RPMI7951 (cell line): ENCODE data around the gene CCDC78. TPM values are rescaled to one million over a fixed set of nuclear protein-coding genes. Genes with fewer than 3 reads are reported as not detected.
A peak's percentile ranks its signal among the peaks of the same experiment; 100 is the strongest.
"Not testable (repeated sequence)": the region's sequence is repeated elsewhere in the genome, so short reads cannot be mapped to it uniquely, and the experiment has no call there.

Source experiments
- DNase-seq: peaks from one replicate; pipeline ENCODE4 v3.0.0-alpha.2; 2012; ENCODE audit warnings: low read depth
- total RNA-seq: library from RNA; depleted of rRNA; stranded (reverse); fragments of >200 nt; shearing (Covaris generic); gene quantifications from 2 replicates; pipeline ENCODE4 v1.2.3, GENCODE V29; 2014

CCDC78 gene
- total RNA-seq, 1 experiment from 2014 or later: 0.12 TPM

GRCh38 chr16:761625-762513, 35.6 kb upstream of the CCDC78 start:
- DNase-seq: no peak

DNA sequence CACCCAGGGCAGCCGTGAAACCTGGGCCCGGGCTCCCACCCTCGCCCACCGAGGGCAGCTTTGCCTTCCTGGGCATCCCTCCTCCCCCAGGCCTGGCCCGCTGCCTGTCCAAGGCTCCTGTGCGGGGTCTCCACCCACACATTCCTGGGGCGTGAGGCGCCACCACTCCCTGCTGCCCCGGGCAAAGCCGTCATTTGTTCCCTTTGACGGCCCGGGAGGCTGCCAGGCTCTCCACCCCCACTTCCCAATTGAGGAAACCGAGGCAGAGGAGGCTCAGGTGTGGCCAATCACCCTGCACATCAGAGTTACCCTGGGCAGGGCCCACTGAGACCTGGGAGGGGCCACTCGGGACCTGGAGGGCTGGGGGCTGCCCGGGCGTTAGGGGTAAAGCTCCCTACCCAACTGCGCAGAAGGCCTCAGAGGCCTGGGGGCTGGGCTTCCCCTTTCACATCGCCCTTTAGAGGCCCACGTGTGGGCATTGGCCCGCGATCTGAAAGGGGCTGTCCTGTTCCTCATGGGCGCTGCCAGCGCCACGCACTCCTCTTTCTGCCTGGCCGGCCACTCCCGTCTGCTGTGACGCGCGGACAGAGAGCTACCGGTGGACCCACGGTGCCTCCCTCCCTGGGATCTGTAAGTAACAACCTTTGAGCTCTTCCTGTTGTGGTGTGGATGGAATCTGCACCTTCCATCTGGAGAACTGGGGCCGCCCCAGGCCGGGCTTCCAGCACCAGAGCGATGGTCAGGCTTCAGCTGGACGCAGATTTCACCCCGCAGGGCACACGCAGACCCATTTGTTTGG, 34.5 kb upstream of the CCDC78 start, which contains the start of gene MSLN:
MSLN (plus strand) TSS at position 190 of the 799 bp plus-strand sequence. CDS start 1,947 bp downstream, outside the sequence.
- no peak for DNase-seq

- no peak for DNase-seq
Observed at GRCh38 chr16:760065-760464, 33.8 kb upstream of the CCDC78 start.

DNA sequence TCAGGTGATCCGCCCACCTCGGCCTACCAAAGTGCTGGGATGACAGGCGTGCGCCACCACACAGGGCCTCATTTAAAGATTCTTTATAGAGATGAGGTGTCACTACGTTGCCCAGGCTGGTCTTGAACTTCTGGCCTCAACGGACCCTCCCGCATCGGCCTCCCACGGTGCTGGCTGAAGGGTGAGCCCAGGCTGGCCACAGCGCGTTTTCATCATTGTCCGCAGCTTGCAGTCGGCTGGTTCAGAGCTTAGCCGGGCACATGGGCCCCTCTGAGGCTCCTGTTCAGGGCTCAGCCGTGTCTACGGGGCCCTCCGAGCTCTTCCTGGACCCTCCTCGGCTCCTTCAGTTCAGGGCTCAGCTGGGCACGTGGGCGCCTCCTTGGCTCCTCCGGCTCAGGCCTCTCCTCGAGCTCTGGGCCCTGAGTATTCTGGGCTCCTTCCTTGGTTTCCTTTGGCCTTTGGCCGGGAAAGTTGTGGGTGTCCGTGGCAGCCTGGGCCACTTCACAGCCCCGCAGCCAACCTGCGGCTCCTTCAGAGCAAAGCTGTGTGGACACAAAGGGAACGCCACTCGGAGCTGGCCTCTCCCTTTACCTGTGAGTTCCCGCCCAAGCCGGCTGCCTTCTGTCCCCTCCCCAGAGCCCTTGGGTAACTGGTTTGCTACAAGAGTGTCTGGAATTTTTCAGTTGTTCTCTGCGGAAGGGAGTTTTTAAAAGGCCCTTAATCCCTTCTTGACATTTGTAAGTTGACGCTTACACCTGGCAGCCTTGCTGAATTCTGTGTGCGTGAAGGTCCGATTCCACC, 33.1 kb upstream of the CCDC78 start:
- DNase-seq: no peak

GRCh38 chr16:756428-756827, 30.2 kb upstream of the CCDC78 start:
- DNase-seq: no peak

GRCh38 chr16:754656-755055, 28.4 kb upstream of the CCDC78 start:
- DNase-seq: no peak

DNA sequence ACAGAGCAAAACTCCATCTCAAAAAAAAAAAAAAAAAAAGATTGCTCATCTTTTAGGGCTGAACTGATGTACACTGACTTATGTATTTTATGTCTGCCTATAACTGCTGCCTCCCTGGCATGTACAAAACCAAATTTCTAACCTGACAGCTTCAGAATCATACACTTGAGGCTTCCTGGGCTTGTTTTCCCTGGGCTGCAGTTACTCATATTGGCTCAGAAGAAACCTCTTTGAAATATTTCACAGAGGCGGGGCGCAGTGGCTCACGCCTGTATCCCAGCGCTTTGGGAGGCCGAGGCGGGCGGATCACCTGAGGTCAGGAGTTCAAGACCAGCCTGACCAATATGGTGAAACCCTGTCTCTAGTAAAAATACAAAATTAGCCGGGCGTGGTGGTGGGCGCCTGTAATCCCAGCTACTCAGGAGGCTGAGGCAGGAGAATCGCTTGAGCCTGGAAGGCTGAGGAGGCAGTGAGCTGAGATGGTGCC, 27.9 kb upstream of the CCDC78 start:
- not testable (repeated sequence) for DNase-seq

DNA sequence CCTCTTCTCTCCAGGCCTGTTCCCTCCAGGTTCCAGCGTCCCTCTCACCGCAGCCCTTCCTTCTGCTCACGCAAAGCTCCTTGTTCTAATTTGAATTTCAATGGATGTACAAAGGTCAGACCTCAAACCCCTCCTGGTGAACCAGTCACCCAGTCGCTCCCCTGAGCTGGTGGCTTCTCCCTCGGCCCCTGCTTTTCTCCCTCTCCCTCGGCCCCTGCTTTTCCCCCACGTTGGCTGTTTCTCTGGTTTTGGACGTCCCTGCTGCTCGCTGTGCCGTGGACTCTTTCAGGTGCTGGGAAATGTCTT, 25.7 kb upstream of the CCDC78 start:
- DNase-seq: no peak

GRCh38 chr16:751152-752006, 25.1 kb upstream of the CCDC78 start:
- no peak for DNase-seq

DNA sequence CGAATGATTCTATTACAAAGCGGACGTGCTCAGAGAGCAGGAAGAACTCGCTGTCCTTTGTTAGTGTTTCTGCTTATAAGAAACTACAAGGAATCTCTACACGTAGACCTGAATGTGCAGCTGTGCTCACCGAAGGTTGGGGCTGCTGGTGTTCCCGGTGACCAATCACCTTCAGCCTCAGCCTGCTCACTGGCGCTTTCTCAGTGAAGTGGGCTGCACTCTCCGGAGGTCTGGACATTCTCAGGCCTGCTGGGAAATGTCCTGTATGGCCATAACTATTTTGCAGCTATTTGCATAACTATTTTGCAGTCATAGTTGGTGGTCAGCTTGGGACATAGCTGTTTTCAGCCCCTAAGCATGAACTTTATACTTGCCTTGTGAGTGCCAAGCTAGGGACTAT, 24.2 kb upstream of the CCDC78 start:
- no peak for DNase-seq

DNA sequence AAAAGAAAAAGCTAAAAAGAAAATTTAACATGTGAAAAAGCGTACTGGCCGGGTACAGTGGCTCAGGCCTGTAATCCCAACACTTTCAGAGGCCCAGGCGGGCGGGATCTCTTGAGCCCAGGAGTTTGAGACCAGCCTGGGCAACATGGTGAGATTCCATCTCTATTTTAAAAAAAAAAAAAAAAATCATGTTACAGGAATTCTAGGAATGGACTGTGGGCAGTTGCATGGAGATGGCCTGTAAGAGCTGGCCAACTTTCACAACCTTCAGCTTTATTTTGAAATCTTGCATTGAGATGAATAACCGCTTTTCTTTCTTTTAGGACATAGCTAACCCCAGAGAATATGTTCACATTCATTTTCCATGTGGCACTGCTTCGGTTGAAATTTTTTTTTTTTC, 22.8 kb upstream of the CCDC78 start:
- DNase-seq: no peak

DNA sequence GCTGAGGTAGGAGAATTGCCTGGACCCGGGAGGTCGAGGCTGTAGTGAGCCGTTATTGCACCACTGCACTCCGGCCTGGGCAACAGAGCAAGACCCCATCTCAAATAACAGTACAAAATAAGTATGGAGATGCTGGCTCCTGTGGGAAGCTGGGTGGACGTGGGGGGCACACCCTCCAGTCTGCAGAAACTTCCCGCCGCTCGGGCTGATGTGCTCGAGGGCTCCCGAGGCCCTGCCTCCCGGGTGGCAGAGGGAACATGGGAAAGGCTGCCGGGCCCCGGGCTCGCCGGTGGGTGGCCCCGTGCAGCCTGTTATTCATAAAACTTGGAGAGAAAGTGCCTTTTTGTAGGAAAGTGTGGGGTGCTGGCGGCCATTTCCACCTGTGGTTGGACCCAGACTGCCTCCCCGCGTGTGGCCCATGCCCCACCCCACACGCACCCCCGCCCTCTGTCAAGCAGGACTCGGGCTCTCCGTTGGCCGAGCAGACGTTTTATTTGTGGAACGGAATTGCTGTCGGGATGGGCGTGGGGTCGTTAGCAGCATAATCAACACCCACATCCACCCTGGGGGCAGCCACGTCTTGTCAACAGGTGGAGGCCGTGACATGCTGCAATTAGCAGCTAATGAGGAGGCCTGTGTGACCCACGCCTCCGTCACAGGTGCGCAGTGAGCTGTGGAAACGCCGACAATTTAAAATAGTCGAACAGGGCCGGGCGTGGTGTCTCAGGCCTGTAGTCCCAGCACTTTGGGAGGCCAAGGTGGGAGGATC, 21.9 kb upstream of the CCDC78 start:
- no peak for DNase-seq

DNA sequence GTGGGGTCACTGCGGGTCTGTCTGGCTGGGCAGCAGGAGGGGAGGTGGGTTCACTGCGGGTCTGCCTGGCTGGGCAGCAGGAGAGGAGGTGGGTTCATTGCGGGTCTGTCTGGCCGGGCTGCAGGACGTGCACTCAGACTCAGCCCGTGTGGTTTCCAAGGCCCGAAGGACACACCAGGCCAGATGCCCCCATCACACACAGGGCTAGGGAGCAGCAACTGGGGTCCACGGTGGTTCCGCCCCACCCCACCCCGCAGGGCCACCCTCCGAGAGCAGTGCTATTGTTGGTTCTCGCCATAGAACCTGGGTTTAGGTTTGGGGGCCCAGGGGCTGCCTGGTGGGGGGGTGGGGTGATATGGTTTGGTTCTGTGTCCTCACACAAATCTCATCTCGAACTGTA, 20.4 kb upstream of the CCDC78 start:
- DNase-seq: no peak

GRCh38 chr16:745739-746138, 19.5 kb upstream of the CCDC78 start:
- no peak for DNase-seq

GRCh38 chr16:743794-744500, 17.7 kb upstream of the CCDC78 start:
- no peak for DNase-seq

DNA sequence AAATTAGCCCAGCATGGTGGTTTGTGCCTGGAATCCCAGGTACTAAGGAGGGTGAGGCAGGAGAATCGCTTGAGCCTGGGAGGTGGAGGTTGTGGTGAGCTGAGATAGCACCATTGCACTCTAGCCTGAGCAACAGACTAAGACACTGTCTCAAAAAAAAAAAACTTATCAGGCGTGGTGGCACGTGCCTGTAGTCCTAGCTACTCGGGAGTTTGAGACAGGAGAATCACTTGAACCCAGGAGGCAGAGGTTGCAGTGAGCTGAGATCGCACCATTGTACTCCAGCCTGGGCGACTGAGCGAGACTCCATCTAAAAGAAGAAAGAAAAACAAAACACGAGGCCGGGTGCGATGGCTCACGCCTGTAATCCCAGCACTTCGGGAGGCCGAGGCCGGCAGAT, 16.7 kb upstream of the CCDC78 start:
- DNase-seq: not testable (repeated sequence)

GRCh38 chr16:741986-742629, 15.9 kb upstream of the CCDC78 start:
- no peak for DNase-seq

- peak; percentile 82 for DNase-seq
Observed at GRCh38 chr16:740764-741505, 14.7 kb upstream of the CCDC78 start, which contains the start of gene CIAO3. Gene CIAO3, minus strand, starts transcription at chr16:740997. Its CDS starts 12 bp downstream, at chr16:740985.
